PC-3 (cell line): ENCODE measurements around the gene RAB4A.

Source experiments
- EZH2 ChIP-seq: fragments of 300-600 bp; sonication (generic); IDR thresholded peaks from one replicate; pipeline ENCODE4 v1.6.1; 2017; ENCODE audit warnings: antibody characterized with exemption, mild to moderate bottlenecking, low read length; ENCODE audit not compliant: unreplicated experiment
- EZH2phosphoT487 ChIP-seq: fragments of 300-600 bp; sonication (generic); IDR thresholded peaks from 2 replicates; pipeline ENCODE4 v1.6.1; 2018; ENCODE audit warnings: mild to moderate bottlenecking, antibody characterized with exemption, low read length, borderline replicate concordance
- TF ChIP-seq, protein P1 (sequence below): fragments of 300-600 bp; sonication (generic); conservative IDR thresholded peaks from 2 replicates; pipeline ENCODE4 v1.5.1; 2017; ENCODE audit warnings: antibody characterized with exemption, low read depth, mild to moderate bottlenecking, low read length

DNA sequence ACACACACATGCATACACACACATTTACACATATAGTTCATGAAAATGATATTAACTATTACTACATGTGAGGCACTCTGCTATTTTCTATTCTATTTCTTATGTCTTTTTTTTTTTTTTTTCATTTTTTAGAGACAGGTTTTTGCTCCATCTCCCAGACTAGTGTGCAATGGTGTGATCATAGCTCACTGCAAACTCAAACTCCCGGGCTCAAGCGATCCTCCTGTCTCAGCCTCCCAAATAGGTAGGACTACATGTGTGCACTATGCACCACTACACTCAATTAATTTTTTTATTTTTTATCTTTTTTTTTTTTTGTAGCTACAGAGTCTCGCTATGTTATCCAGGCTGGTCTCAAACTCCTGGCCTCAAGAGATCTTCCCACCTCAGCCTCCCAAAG, 48.8 kb upstream of the RAB4A start:
- TF ChIP-seq, protein P1, sequence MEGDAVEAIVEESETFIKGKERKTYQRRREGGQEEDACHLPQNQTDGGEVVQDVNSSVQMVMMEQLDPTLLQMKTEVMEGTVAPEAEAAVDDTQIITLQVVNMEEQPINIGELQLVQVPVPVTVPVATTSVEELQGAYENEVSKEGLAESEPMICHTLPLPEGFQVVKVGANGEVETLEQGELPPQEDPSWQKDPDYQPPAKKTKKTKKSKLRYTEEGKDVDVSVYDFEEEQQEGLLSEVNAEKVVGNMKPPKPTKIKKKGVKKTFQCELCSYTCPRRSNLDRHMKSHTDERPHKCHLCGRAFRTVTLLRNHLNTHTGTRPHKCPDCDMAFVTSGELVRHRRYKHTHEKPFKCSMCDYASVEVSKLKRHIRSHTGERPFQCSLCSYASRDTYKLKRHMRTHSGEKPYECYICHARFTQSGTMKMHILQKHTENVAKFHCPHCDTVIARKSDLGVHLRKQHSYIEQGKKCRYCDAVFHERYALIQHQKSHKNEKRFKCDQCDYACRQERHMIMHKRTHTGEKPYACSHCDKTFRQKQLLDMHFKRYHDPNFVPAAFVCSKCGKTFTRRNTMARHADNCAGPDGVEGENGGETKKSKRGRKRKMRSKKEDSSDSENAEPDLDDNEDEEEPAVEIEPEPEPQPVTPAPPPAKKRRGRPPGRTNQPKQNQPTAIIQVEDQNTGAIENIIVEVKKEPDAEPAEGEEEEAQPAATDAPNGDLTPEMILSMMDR = no peak
- TF ChIP-seq EZH2 = no peak
- no peak for TF ChIP-seq EZH2phosphoT487
